B cell (primary cell): ENCODE data around the gene MYO16.

Experiments
- EZH2 ChIP-seq: IDR thresholded peaks from 2 replicates; pipeline ENCODE4 v1.6.1; 2012; ENCODE audit warnings: borderline replicate concordance, low read depth, mild to moderate bottlenecking, moderate library complexity, low read length; ENCODE audit not compliant: insufficient read depth, poor library complexity, severe bottlenecking
- TF ChIP-seq, protein P1 (sequence below): fragments of 200-600 bp; IDR thresholded peaks from one replicate; pipeline ENCODE4 v1.8.0; 2022; ENCODE audit warnings: antibody characterized with exemption, mild to moderate bottlenecking

DNA sequence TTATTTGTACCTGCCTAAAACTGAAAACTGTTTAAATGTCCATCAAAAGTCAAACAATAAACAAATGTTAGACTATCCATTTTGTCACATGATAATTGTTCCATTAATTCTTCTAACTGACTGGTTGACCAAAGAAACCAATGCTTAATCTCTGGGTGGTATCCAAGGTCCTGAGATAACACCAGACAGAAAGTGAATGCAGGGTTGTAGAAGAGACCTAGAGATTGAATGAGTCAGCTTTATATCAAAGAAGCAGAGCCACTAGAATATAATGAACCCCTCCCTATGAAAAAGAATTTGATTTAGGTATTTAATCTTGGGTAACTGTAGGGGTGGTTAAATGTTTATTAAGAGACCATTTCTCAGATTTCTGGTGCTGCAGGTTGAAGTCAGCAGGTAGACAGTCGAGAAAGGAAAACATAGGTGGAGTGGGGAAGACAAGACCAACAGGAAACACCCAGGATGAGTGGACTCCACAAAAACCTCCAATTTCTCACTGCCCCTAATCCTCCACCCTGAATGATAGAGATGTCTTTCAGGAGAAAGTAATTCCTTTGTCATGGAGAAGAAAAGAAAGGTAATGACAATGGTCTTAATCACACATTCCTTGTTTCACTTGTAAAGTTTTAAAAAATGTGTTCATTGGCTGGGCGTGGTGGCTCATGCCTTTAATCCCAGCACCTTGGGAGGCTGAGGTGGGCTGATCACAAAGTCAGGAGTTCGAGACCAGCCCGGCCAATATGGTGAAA lies 620.5 kb downstream of the MYO16 start:
- TF ChIP-seq, protein P1, sequence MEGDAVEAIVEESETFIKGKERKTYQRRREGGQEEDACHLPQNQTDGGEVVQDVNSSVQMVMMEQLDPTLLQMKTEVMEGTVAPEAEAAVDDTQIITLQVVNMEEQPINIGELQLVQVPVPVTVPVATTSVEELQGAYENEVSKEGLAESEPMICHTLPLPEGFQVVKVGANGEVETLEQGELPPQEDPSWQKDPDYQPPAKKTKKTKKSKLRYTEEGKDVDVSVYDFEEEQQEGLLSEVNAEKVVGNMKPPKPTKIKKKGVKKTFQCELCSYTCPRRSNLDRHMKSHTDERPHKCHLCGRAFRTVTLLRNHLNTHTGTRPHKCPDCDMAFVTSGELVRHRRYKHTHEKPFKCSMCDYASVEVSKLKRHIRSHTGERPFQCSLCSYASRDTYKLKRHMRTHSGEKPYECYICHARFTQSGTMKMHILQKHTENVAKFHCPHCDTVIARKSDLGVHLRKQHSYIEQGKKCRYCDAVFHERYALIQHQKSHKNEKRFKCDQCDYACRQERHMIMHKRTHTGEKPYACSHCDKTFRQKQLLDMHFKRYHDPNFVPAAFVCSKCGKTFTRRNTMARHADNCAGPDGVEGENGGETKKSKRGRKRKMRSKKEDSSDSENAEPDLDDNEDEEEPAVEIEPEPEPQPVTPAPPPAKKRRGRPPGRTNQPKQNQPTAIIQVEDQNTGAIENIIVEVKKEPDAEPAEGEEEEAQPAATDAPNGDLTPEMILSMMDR: no peak
- no peak for TF ChIP-seq EZH2
